HG03060 (cell line): ENCODE data around the gene ANKH.
"Not testable (repeated sequence)": the region's sequence is repeated elsewhere in the genome, so short reads cannot be mapped to it uniquely, and the experiment has no call there.

Experiments used
- ATAC-seq: cut with Tn5 transposase; IDR thresholded peaks from one replicate; pipeline ENCODE4 v1.9.1; 2021; ENCODE audit warnings: low read depth, moderate number of reproducible peaks; ENCODE audit not compliant: unreplicated experiment

ANKH gene

GRCh38 chr5:14859150-14859549 lies 12.4 kb downstream of the ANKH start:
- no peak for ATAC-seq

- ATAC-seq: no peak
Observed at GRCh38 chr5:14855366-14855765, 16.2 kb downstream of the ANKH start.

GRCh38 chr5:14854799-14855198 lies 16.8 kb downstream of the ANKH start:
- ATAC-seq: no peak

GRCh38 chr5:14853685-14854084 lies 17.9 kb downstream of the ANKH start:
- ATAC-seq: no peak

- ATAC-seq: no peak
Observed at GRCh38 chr5:14852779-14853178, 18.8 kb downstream of the ANKH start.

GRCh38 chr5:14851999-14852526 lies 19.5 kb downstream of the ANKH start:
- ATAC-seq: no peak

- no peak for ATAC-seq
Observed at GRCh38 chr5:14851597-14851996, 20.0 kb downstream of the ANKH start.

GRCh38 chr5:14851050-14851419 lies 20.5 kb downstream of the ANKH start:
- ATAC-seq: no peak

- no peak for ATAC-seq
Observed at GRCh38 chr5:14850419-14851049, 21.0 kb downstream of the ANKH start.

- ATAC-seq: no peak
Observed at GRCh38 chr5:14849516-14850294, 21.9 kb downstream of the ANKH start.

- ATAC-seq: not testable (repeated sequence)
Observed at GRCh38 chr5:14848942-14849341, 22.6 kb downstream of the ANKH start.

GRCh38 chr5:14848385-14848784 lies 23.2 kb downstream of the ANKH start:
- ATAC-seq: no peak

GRCh38 chr5:14847471-14847870 lies 24.1 kb downstream of the ANKH start:
- ATAC-seq: no peak

- ATAC-seq: no peak
Observed at GRCh38 chr5:14842117-14842516, 29.5 kb downstream of the ANKH start.

- no peak for ATAC-seq
Observed at GRCh38 chr5:14840624-14841023, 31.0 kb downstream of the ANKH start.

GRCh38 chr5:14838396-14839319 lies 32.9 kb downstream of the ANKH start:
- no peak for ATAC-seq

GRCh38 chr5:14837423-14838122 lies 34.0 kb downstream of the ANKH start:
- not testable (repeated sequence) for ATAC-seq

- no peak for ATAC-seq
Observed at GRCh38 chr5:14834584-14835550, 36.7 kb downstream of the ANKH start.

GRCh38 chr5:14834062-14834461 lies 37.5 kb downstream of the ANKH start:
- ATAC-seq: no peak
